ENCODE measurements around the gene SAP30. TPM values are rescaled to one million over a fixed set of nuclear protein-coding genes. Genes with fewer than 3 reads are reported as not detected.

SAP30 gene
- total and polyA plus RNA-seq, 2 experiments from 2014 or later, result 9.3 to 16.5 TPM

GRCh38 chr4:173403051-173403450, 32.3 kb downstream of the SAP30 start:
- no peak for ATAC-seq
- DNase-seq (ENCODE audit: low spot score), result no peak
- Histone ChIP-seq H3K4me2 (no peak overlapping the region), H3K27me3 (ENCODE audit: insufficient read depth) (no peaks in the 10 kb centered on the region), H3K9me2 (ENCODE audit: insufficient read depth) (no peaks in the 10 kb centered on the region), H3K79me2 (replicated peaks; ENCODE audit: insufficient read depth) (no peaks in the 10 kb centered on the region), H3K4me1 (ENCODE audit: insufficient read depth) (no peaks in the 10 kb centered on the region; the same call in 1 of the 2 replicates), H3K27ac (ENCODE audit: low read depth) (no peak overlapping the region), H3K36me3 (ENCODE audit: insufficient read depth) (no peaks in the 10 kb centered on the region), H3K4me3 (no peak overlapping the region), H4K20me1 (replicated peaks; ENCODE audit: insufficient read depth) (no peaks in the 10 kb centered on the region), H2AFZ (no peak overlapping the region), H3F3A (replicated peaks; ENCODE audit: low read depth) (no peaks in the 10 kb centered on the region)
- no peaks in the 10 kb centered on the region for H3K36me3 Mint-ChIP-seq (ENCODE audit: low read depth)
- no peak overlapping the region for H3K4me3 Mint-ChIP-seq
- H3K27me3 Mint-ChIP-seq (ENCODE audit: insufficient read depth, low read depth, poor library complexity), result no peaks in the 10 kb centered on the region
- H3K27ac Mint-ChIP-seq, result no peak overlapping the region
- TF ChIP-seq EZH2 (IDR thresholded peaks at IDR 0.05; ENCODE audit: low read depth, unreplicated experiment) (no peak), JUNB (IDR thresholded peaks at IDR 0.05; ENCODE audit: unreplicated experiment) (no peak), CREB1 (CRISPR knock-in tag; IDR thresholded peaks at IDR 0.05; ENCODE audit: low read depth) (no peak), POLR2AphosphoS5 (IDR thresholded peaks at IDR 0.05; ENCODE audit: low read depth) (no peak), REST (IDR thresholded peaks at IDR 0.05; ENCODE audit: unreplicated experiment) (no peak), ETS1 (IDR thresholded peaks at IDR 0.05) (no peak), ZNF462 (CRISPR knock-in tag; IDR thresholded peaks at IDR 0.05) (no peak), ZNF114 (CRISPR knock-in tag; IDR thresholded peaks at IDR 0.05) (no peak), ZNF331 (CRISPR knock-in tag; IDR thresholded peaks at IDR 0.05; ENCODE audit: low read depth) (no peak), NANOG (IDR thresholded peaks at IDR 0.05; ENCODE audit: borderline replicate concordance) (no peak), CTCF (conservative IDR thresholded peaks at IDR 0.05; ENCODE audit: low read depth in 2 of 2) (no peak), STAT1 (IDR thresholded peaks at IDR 0.05; ENCODE audit: unreplicated experiment) (no peak), EZH2phosphoT487 (IDR thresholded peaks at IDR 0.05; ENCODE audit: unreplicated experiment) (no peak)
- H3K4me1 Mint-ChIP-seq, result no peaks in the 10 kb centered on the region
- no peaks in the 10 kb centered on the region for H3K9me3 Mint-ChIP-seq

Measured in GM23338 (cell line).